ENCODE results near the gene ZDHHC11.

ZDHHC11 gene

GRCh38 chr5:878125-878524, 27.3 kb upstream of the ZDHHC11 start:
- no peak for DNase-seq

- no peak for DNase-seq
Measured at GRCh38 chr5:876398-877365, 25.9 kb upstream of the ZDHHC11 start.

GRCh38 chr5:875931-876330, 25.1 kb upstream of the ZDHHC11 start:
- DNase-seq = no peak

GRCh38 chr5:873328-873727, 22.5 kb upstream of the ZDHHC11 start:
- no peak for DNase-seq

GRCh38 chr5:872301-872700, 21.5 kb upstream of the ZDHHC11 start:
- no peak for DNase-seq

GRCh38 chr5:871596-872298, 21.0 kb upstream of the ZDHHC11 start:
- no peak for DNase-seq

GRCh38 chr5:870956-871355, 20.2 kb upstream of the ZDHHC11 start:
- DNase-seq = no peak

- DNase-seq = no peak
Measured at GRCh38 chr5:868428-869135, 17.8 kb upstream of the ZDHHC11 start.

GRCh38 chr5:867300-867870, 16.6 kb upstream of the ZDHHC11 start:
- DNase-seq = no peak

- no peak for DNase-seq
Measured at GRCh38 chr5:865771-866170, 15.0 kb upstream of the ZDHHC11 start.

- no peak for DNase-seq
Measured at GRCh38 chr5:865168-865521, 14.4 kb upstream of the ZDHHC11 start.

GRCh38 chr5:864492-865167, 13.8 kb upstream of the ZDHHC11 start:
- DNase-seq = no peak

- DNase-seq = no peak
Measured at GRCh38 chr5:863244-863805, 12.5 kb upstream of the ZDHHC11 start.

GRCh38 chr5:862367-863243, 11.8 kb upstream of the ZDHHC11 start:
- DNase-seq = no peak

- DNase-seq = no peak
Measured at GRCh38 chr5:861442-862366, 10.9 kb upstream of the ZDHHC11 start.

GRCh38 chr5:860506-861150, 9.8 kb upstream of the ZDHHC11 start:
- DNase-seq = no peak

- no peak for DNase-seq
Measured at GRCh38 chr5:859798-860296, 9.1 kb upstream of the ZDHHC11 start.

GRCh38 chr5:859391-859790, 8.6 kb upstream of the ZDHHC11 start:
- DNase-seq = no peak

- DNase-seq = no peak
Measured at GRCh38 chr5:858726-859125, 7.9 kb upstream of the ZDHHC11 start.
